Activated CD8-positive, alpha-beta memory T cell treated with anti-CD3 and anti-CD28 coated beads for 48 hours (primary cell): ENCODE measurements around the gene CMIP.
A peak's percentile ranks its signal among the peaks of the same experiment; 100 is the strongest.

Experiments used
- DNase-seq, 3 experiments: peaks; one replicate each; pipeline ENCODE4 v3.0.0-alpha.2; 2020; ENCODE audit warnings: low read depth in 2 of 3, low spot score in 2 of 3

CMIP gene

DNA sequence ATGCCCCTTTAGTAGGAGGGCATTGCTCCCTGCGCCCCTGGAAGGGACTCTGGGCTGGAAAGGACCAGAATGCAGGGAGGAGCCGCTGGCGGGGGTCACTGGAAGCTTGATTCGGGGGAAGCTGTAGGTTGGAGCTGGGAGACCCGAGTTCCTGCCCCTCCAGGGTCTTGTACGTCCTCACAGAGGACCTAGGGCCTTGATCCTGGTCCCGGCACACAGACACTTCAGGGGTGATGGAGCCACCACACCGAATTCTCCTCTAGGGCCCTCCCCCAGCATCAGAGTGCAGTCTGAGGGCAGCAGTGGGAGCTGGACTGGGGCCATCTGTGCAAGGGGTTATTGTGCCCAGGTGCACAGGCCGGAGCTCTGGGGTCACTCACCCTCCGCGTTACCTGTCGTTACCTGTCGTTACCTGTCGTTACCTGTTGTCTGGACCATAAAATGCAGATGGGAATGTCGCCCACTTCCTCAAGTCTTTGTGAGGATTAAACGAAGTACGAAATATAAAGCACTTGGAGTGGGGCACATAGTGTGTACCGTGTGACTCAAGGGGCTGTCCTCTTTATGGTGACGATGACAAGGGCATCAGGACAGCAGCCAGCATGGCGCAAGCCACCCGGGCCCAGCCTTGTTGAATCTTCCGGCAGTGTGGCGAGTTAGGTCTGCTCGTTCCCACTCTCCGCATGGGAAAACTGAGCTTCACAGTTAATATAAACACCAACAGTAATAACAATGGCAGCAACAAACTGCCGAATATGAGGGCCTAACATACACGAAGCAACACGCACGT is 48.6 kb downstream of the CMIP start:
- no peak for DNase-seq

- peak in 2 of 3 experiments; percentile 12 to 14 for DNase-seq
Observed at GRCh38 chr16:81493755-81494433, 49.3 kb downstream of the CMIP start.

- no peak for DNase-seq
Observed at GRCh38 chr16:81494434-81494806, 49.8 kb downstream of the CMIP start.

- DNase-seq: no peak
Observed at GRCh38 chr16:81494888-81495287, 50.3 kb downstream of the CMIP start.

DNA sequence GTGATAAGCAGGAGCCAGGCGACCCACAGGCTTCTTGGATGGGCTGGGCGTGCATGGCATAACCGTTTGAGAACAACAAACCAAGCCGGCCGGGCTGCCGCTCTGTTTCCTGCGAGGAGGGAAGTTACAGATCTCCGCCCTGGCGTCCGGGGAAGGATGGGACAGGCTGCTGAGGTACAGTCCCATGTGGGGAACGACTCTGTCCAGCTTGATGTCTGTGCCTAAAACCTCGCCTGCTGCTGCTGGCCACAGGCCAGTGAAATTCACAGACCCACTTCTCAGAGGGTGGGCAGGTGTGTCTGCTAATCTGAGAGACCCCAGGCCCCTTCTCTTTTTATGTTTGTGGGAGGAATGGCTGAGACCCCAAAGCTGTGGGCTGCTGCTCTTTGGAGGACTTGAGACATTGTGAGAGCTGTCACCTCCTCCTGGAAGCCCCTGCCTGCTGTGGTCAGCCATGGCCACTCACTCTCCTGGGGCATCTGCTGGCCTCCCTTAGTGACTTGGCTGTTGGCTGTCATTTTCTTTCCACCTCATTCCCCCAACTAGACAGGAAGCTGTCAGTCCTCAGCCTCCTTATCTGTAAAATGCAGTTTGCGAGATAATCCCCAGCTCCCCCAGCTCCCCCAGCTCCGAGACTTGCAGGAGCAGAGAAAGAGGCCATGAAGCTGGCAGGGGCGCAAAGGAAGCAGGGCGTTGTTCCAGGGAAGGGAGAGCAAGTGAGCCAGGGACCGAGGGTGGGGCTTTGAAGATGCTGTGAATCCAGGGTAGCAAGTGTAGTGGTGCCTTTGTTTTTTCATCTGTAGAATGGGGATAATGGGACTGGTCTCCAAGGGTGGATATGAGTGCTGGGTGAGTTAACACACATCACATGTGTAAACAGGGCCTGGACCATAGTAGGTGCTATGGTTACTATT is 51.0 kb downstream of the CMIP start:
- no peak for DNase-seq

- DNase-seq: no peak
Observed at GRCh38 chr16:81496321-81496720, 51.7 kb downstream of the CMIP start.

DNA sequence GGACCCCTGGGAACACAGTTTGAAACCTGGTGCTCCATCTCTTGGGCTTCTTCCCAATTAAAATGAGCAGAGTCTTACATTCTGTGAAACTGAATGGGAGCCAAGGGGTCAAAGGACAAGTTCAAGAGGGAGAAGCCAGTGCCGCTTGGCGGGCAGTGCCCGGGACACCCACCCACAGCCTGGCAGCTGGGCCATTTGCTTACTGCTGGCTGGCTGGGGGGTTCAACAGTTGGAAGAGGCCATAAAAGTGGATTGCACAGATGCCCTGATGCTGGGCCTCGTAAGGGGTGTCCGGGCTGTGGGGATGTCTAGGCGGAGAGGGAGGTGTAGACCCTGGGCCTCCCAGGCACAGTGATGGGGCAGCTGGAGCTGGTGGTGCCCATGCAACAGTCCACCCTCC is 52.1 kb downstream of the CMIP start:
- DNase-seq: no peak

- DNase-seq: no peak
Observed at GRCh38 chr16:81497690-81498089, 53.1 kb downstream of the CMIP start.

GRCh38 chr16:81498351-81498750 is 53.7 kb downstream of the CMIP start:
- no peak for DNase-seq

DNA sequence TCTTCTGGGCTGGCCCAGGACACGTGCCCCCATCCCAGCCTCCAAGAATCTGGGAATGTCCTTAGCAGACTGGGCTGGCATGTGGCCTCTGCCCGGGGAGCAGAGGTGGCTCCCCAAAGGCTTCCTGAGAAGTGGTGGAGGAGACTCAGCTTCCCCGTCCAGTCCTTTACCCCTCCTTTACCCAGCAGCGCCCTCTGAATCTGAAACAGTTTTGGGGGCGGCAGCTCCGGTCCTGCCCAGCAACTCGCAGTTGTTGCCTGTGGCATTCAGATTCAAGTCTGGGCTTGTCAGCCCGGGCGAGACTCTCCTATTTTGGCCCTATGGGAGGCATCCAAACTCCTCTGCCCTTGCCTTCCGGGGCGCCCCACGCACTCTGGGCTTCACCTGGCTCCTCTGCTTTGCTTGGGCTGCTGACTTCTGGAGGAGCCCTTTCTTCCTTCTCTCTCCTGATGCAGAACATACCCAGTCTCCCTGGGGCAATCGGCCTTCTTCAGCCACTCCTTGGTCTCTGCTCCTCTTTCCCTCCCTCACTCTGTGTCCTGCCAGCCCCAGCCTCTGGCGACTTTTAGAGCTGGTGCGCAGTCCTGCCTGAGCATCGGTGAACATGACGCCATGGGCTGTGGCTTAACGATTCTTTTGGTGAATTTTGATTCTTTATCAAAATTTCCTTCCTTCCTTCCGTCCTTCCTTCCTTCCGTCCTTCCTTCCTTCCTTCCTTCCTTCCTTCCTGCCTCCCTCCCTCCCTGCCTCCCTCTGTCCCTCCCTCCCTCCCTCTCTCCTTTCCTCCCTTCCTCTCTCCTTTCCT is 55.2 kb downstream of the CMIP start:
- no peak for DNase-seq

DNA sequence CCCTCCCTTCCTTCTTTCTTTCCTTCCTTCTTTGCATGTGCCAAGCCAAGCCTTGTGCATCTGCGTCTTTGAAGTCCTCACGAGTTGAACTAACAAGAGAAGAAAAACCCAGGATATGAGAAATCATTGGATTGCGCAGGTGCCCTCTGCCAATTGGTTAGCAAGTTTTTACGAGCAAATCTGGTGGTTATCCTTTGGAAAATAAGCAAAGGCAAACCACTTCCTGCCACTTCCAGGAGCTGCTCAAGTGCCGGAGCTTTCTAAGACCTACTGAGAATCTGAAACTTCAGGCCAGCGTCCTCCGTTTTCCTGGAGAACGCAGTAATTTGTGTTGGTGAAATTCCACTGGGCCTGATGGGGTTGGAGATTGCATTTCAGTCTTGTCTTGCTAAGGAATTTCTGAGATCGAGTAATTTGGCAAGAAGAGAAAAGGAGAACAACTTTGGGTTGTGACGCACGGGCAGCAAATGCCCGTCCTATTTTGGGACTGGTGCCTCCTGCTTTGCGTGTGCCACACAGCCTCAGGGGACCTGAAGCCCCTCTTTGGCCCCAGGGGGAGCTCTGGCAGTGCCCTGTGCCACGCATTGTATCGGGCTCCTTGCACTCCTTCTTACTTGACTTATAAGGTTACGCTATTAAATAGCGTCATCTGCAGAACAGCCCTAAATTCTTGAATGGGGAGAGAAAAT is 56.4 kb downstream of the CMIP start:
- no peak for DNase-seq

GRCh38 chr16:81502396-81503070 is 57.9 kb downstream of the CMIP start:
- DNase-seq: no peak

DNA sequence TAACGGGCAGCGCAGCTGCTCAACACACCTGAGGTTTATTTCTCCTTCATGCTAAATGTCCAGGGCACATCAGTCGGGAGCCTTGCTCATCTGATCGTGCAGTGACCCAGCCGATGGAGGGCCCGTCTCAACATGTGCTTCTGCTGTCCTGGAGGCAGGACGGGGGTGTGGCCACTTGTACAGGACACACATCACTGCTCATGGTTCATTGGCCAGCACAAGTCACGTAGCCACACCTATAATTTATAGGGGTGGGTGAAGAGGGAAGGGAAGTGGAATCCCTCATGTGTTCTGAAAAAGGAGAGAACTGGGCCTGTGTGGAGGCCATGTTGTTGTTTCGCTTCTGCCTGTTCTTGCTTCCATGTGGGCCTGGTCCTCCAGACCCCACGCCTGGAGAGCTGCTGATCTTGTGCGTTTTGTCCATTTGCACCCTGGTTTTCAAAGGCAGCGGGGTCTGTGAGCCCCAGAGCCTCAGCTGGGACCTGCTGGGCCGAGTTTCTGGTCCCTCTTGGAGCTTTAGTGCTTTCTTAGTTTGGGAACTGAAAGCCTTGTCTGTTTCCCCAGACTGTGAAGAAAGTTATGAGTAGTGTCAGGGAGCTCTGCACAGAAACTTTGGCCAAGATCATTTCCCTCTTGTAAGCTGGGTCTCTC is 60.5 kb downstream of the CMIP start:
- no peak for DNase-seq

DNA sequence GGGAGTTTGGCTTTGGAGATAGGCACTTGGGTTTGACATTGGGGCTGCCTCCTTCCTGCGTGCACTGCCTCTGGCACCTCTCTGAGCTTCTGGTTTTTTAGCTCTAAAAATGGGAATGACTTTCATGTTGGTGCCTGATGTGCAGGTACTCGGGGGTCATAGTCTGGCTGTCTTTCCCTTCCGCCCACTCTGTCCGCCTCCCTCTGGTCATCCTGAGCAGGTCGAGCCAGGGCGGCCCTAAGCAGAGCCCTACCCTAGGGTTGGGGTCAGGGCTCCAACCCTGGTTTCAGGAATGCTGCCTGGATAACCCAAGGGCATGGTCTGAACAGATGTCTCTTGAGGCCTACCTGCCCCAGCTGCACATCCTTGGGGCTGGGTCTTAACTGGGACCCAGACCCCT is 64.8 kb downstream of the CMIP start:
- no peak for DNase-seq

GRCh38 chr16:81510016-81510415 is 65.4 kb downstream of the CMIP start:
- DNase-seq: no peak

DNA sequence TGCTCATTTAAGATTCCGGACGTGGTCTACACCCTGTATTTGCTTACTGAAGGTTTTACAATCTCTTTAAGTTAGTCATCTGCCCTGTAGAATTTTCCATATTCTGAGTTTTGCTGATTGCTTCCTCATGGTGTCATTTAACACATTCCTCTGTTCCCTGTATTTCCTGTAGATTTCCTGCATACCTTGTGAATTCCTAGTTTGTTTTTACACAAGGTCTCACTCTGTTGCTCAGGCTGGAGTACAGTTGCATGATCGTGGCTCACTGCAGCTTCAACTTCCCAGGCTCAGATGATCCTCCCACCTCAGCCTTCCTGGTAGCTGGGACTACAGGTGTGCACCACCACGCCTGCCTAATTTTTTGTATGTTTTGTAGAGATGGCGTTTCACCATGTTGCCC is 66.8 kb downstream of the CMIP start:
- DNase-seq: no peak

DNA sequence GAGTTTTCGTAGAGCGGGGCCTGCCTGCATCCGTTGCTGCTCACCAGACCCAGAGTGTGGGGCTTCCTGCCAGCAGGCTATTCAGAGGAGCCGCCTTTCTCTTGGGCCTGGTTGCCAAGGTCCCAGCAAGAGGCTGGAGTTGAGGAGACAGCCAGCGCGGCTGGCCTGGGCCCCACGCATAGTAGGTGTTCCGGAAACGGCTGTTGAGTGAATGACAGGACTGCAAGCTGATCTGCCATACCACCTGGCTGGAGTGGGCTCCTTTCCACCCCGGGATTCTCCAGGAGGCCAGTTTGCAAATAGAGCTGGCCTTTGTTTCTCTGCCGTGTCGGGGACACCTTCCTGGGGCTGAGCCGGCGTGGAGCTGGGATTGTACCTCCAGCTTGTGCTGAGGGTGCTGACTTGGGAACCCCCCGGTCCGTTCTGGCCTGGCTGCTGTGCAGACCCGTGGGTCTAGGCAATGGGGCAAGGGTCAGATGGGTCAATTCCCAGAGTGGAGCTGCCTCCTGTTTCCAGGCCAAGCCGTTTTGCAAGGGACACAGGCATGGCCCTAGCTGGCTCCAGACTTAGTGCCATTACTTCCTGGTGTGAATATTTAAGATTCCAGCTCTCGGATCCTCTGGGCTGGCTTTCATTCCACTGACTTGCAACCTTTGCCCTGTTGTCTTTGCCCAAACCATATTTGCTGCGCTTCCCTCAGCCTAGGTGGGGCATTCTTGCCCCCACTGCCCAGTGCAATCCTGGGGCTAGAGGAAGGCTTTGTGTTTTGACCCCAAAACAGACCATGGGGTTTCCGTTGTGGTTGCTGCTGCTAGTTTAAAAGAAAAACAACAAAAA is 68.8 kb downstream of the CMIP start:
- DNase-seq: no peak

- no peak for DNase-seq
Observed at GRCh38 chr16:81514041-81514559, 69.5 kb downstream of the CMIP start.
